Body of pancreas (tissue), 4 donors: ENCODE results near the gene ILF3.

ENCODE experiments used
- CTCF ChIP-seq, 7 experiments: fragments of 450-650 bp in 4 of 7; fragments of 200-600 bp in 3 of 7; sonication (generic) in 3 of 7; IDR thresholded peaks; one replicate each; pipeline ENCODE4 v1.5.1; 2016 to 2019; ENCODE audit warnings: antibody characterized with exemption in 7 of 7
- POLR2A ChIP-seq, 3 donors: fragments of 450-650 bp; IDR thresholded peaks; one replicate each; pipeline ENCODE4 v1.6.1; 2016; ENCODE audit warnings: antibody characterized with exemption in 3 of 3, mild to moderate bottlenecking in 2 of 3

- TF ChIP-seq POLR2A (IDR thresholded peaks at IDR 0.05) (no peak), CTCF (IDR thresholded peaks at IDR 0.05) (no peak)
These were observed 28.9 kb downstream of the ILF3 start for GRCh38 chr19:10683064-10683426.
